Measurements from ENCODE around the gene PTPRN2. TPM values are rescaled to one million over a fixed set of nuclear protein-coding genes. Genes with fewer than 3 reads are reported as not detected.
"Not testable (repeated sequence)": the region's sequence is repeated elsewhere in the genome, so short reads cannot be mapped to it uniquely, and the experiment has no call there.

Gene PTPRN2
- total and polyA plus RNA-seq, 2 experiments from 2014 or later: 0.28 TPM; not detected in 1

- Histone ChIP-seq H3K27ac (no peak overlapping the region), H3K27me3 (no peaks in the 10 kb centered on the region), H3K36me3 (no peaks in the 10 kb centered on the region), H3K4me3 (no peak overlapping the region), H3K4me1 (ENCODE audit: low read depth) (no peaks in the 10 kb centered on the region), H3K9me3 (ENCODE audit: low read depth) (no peaks in the 10 kb centered on the region)
- TF ChIP-seq, protein P1, sequence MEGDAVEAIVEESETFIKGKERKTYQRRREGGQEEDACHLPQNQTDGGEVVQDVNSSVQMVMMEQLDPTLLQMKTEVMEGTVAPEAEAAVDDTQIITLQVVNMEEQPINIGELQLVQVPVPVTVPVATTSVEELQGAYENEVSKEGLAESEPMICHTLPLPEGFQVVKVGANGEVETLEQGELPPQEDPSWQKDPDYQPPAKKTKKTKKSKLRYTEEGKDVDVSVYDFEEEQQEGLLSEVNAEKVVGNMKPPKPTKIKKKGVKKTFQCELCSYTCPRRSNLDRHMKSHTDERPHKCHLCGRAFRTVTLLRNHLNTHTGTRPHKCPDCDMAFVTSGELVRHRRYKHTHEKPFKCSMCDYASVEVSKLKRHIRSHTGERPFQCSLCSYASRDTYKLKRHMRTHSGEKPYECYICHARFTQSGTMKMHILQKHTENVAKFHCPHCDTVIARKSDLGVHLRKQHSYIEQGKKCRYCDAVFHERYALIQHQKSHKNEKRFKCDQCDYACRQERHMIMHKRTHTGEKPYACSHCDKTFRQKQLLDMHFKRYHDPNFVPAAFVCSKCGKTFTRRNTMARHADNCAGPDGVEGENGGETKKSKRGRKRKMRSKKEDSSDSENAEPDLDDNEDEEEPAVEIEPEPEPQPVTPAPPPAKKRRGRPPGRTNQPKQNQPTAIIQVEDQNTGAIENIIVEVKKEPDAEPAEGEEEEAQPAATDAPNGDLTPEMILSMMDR (IDR thresholded peaks at IDR 0.05; ENCODE audit: low read depth, low read length): no peak
- no peak for DNase-seq (ENCODE audit: low read depth in 1 of 2, low spot score in 1 of 2)
These were observed 159.3 kb downstream of the PTPRN2 start for GRCh38 chr7:158428131-158428836.

- H3K27ac ChIP-seq; DNase-seq (ENCODE audit: low read depth in 1 of 2, low spot score in 1 of 2); H3K36me3 ChIP-seq; H3K27me3 ChIP-seq; H3K9me3 ChIP-seq (ENCODE audit: low read depth); H3K4me3 ChIP-seq; H3K4me1 ChIP-seq (ENCODE audit: low read depth): not testable (repeated sequence)
These were observed 161.9 kb downstream of the PTPRN2 start for GRCh38 chr7:158425676-158426075.

DNA sequence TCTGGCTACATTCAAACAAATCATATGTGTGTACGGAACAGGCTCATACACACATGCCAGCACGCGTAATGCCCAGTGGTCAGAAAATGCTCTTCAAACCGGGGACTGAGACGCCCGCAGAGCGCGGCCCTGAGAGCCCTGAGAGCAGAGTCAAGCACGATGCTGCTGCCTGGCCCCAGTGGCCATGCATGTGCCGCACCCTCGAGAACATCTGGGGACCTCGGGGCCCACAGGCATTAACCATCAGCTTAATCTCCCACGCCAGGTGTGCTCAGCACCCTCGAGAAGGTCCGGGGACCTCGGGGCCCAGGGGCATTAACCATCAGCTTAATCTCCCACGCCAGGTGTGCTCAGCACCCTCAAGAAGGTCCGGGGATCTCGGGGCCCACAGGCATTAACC, 163.1 kb downstream of the PTPRN2 start:
- no peak for DNase-seq (ENCODE audit: low read depth in 1 of 2, low spot score in 1 of 2)
- Histone ChIP-seq H3K9me3 (ENCODE audit: low read depth) (no peaks in the 10 kb centered on the region), H3K27me3 (no peaks in the 10 kb centered on the region), H3K27ac (no peak overlapping the region), H3K36me3 (no peaks in the 10 kb centered on the region), H3K4me1 (ENCODE audit: low read depth) (no peaks in the 10 kb centered on the region), H3K4me3 (no peak overlapping the region)
- TF ChIP-seq, protein P1 (IDR thresholded peaks at IDR 0.05; ENCODE audit: low read depth, low read length): no peak

- no peaks in the 10 kb centered on the region for H3K27me3 ChIP-seq
- H3K9me3 ChIP-seq (ENCODE audit: low read depth): no peaks in the 10 kb centered on the region
- TF ChIP-seq, protein P1 (IDR thresholded peaks at IDR 0.05; ENCODE audit: low read depth, low read length): no peak
- no peak for DNase-seq (ENCODE audit: low read depth in 1 of 2, low spot score in 1 of 2)
- no peaks in the 10 kb centered on the region for H3K36me3 ChIP-seq
- no peak overlapping the region for H3K27ac ChIP-seq
- no peaks in the 10 kb centered on the region for H3K4me1 ChIP-seq (ENCODE audit: low read depth)
- no peak overlapping the region for H3K4me3 ChIP-seq
These were observed 163.6 kb downstream of the PTPRN2 start for GRCh38 chr7:158424011-158424410.

GRCh38 chr7:158422887-158423560, 164.6 kb downstream of the PTPRN2 start:
- H3K27ac ChIP-seq: no peak overlapping the region
- no peak for DNase-seq (ENCODE audit: low read depth in 1 of 2, low spot score in 1 of 2)
- no peak overlapping the region for H3K4me3 ChIP-seq
- H3K9me3 ChIP-seq (ENCODE audit: low read depth): no peaks in the 10 kb centered on the region
- TF ChIP-seq, protein P1 (IDR thresholded peaks at IDR 0.05; ENCODE audit: low read depth, low read length): no peak
- no peaks in the 10 kb centered on the region for H3K4me1 ChIP-seq (ENCODE audit: low read depth)
- H3K36me3 ChIP-seq: no peaks in the 10 kb centered on the region
- H3K27me3 ChIP-seq: no peaks in the 10 kb centered on the region

GRCh38 chr7:158422196-158422886, 165.3 kb downstream of the PTPRN2 start:
- Histone ChIP-seq H3K4me3 (no peak overlapping the region), H3K27me3 (no peaks in the 10 kb centered on the region), H3K4me1 (ENCODE audit: low read depth) (no peaks in the 10 kb centered on the region), H3K9me3 (ENCODE audit: low read depth) (no peaks in the 10 kb centered on the region), H3K36me3 (no peaks in the 10 kb centered on the region), H3K27ac (no peak overlapping the region)
- TF ChIP-seq, protein P1 (IDR thresholded peaks at IDR 0.05; ENCODE audit: low read depth, low read length): no peak
- DNase-seq (ENCODE audit: low read depth in 1 of 2, low spot score in 1 of 2): no peak

Data from cardiac muscle cell (in vitro differentiated cells and primary cell).